ENCODE results near the gene BTN1A1.

The BTN1A1 gene, protein sequence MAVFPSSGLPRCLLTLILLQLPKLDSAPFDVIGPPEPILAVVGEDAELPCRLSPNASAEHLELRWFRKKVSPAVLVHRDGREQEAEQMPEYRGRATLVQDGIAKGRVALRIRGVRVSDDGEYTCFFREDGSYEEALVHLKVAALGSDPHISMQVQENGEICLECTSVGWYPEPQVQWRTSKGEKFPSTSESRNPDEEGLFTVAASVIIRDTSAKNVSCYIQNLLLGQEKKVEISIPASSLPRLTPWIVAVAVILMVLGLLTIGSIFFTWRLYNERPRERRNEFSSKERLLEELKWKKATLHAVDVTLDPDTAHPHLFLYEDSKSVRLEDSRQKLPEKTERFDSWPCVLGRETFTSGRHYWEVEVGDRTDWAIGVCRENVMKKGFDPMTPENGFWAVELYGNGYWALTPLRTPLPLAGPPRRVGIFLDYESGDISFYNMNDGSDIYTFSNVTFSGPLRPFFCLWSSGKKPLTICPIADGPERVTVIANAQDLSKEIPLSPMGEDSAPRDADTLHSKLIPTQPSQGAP

GRCh38 chr6:26500102-26500501 lies at the start of gene BTN1A1:
BTN1A1 (plus strand) TSS chr6:26500303; CDS start chr6:26501287, 984 bp downstream.
- DNase-seq: no peak
- Histone ChIP-seq H3K9me3 (ENCODE audit: severe bottlenecking) (no peaks in the 10 kb centered on the region), H3K27ac (no peak within 1 kb of the TSS), H3K4me3 (ENCODE audit: low read depth, low read length) (no peak within 1 kb of the TSS), H3K36me3 (no peaks in the 10 kb centered on the region), H3K27me3 (ENCODE audit: insufficient read depth, low read depth, severe bottlenecking) (no peaks in the 10 kb centered on the region)
- TF ChIP-seq, protein P1, sequence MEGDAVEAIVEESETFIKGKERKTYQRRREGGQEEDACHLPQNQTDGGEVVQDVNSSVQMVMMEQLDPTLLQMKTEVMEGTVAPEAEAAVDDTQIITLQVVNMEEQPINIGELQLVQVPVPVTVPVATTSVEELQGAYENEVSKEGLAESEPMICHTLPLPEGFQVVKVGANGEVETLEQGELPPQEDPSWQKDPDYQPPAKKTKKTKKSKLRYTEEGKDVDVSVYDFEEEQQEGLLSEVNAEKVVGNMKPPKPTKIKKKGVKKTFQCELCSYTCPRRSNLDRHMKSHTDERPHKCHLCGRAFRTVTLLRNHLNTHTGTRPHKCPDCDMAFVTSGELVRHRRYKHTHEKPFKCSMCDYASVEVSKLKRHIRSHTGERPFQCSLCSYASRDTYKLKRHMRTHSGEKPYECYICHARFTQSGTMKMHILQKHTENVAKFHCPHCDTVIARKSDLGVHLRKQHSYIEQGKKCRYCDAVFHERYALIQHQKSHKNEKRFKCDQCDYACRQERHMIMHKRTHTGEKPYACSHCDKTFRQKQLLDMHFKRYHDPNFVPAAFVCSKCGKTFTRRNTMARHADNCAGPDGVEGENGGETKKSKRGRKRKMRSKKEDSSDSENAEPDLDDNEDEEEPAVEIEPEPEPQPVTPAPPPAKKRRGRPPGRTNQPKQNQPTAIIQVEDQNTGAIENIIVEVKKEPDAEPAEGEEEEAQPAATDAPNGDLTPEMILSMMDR (IDR thresholded peaks at IDR 0.05; ENCODE audit: low read depth, low read length): no peak

GRCh38 chr6:26452631-26453235 lies 47.4 kb upstream of the BTN1A1 start:
- TF ChIP-seq, protein P1 (IDR thresholded peaks at IDR 0.05; ENCODE audit: low read depth, low read length): no peak
- H3K27me3 ChIP-seq (ENCODE audit: insufficient read depth, low read depth, severe bottlenecking): no peaks in the 10 kb centered on the region
- H3K9me3 ChIP-seq (ENCODE audit: severe bottlenecking): no peaks in the 10 kb centered on the region
- no peak overlapping the region for H3K27ac ChIP-seq
- no peaks in the 10 kb centered on the region for H3K36me3 ChIP-seq
- no peak overlapping the region for H3K4me3 ChIP-seq (ENCODE audit: low read depth, low read length)
- no peak for DNase-seq

GRCh38 chr6:26454631-26455030 lies 45.5 kb upstream of the BTN1A1 start:
- TF ChIP-seq, protein P1 (IDR thresholded peaks at IDR 0.05; ENCODE audit: low read depth, low read length): no peak
- no peak overlapping the region for H3K27ac ChIP-seq
- no peak overlapping the region for H3K4me3 ChIP-seq (ENCODE audit: low read depth, low read length)
- H3K27me3 ChIP-seq (ENCODE audit: insufficient read depth, low read depth, severe bottlenecking): no peaks in the 10 kb centered on the region
- H3K9me3 ChIP-seq (ENCODE audit: severe bottlenecking): no peaks in the 10 kb centered on the region
- peaks cover 8% of the 10 kb centered on the region for H3K36me3 ChIP-seq
- no peak for DNase-seq

GRCh38 chr6:26455357-26455970 lies 44.6 kb upstream of the BTN1A1 start:
- no peak for DNase-seq
- TF ChIP-seq, protein P1 (IDR thresholded peaks at IDR 0.05; ENCODE audit: low read depth, low read length): no peak
- H3K4me3 ChIP-seq (ENCODE audit: low read depth, low read length): no peak overlapping the region
- H3K27me3 ChIP-seq (ENCODE audit: insufficient read depth, low read depth, severe bottlenecking): no peaks in the 10 kb centered on the region
- H3K9me3 ChIP-seq (ENCODE audit: severe bottlenecking): no peaks in the 10 kb centered on the region
- no peak overlapping the region for H3K27ac ChIP-seq
- H3K36me3 ChIP-seq: peaks cover 14% of the 10 kb centered on the region

GRCh38 chr6:26457264-26457805 lies 42.8 kb upstream of the BTN1A1 start:
- Histone ChIP-seq H3K27me3 (ENCODE audit: insufficient read depth, low read depth, severe bottlenecking) (no peaks in the 10 kb centered on the region), H3K27ac (peak overlapping the region; percentile 91), H3K9me3 (ENCODE audit: severe bottlenecking) (no peaks in the 10 kb centered on the region), H3K36me3 (peaks cover 32% of the 10 kb centered on the region), H3K4me3 (ENCODE audit: low read depth, low read length) (peak overlapping the region; percentile 91)
- TF ChIP-seq, protein P1 (IDR thresholded peaks at IDR 0.05; ENCODE audit: low read depth, low read length): no peak
- DNase-seq: peak; percentile 50

Data from WERI-Rb-1 (cell line).